AG04449 (cell line): ENCODE results near the gene SLCO1B3.

Experiments used
- CTCF ChIA-PET: fragments of 350-600 bp; formaldehyde crosslinking; extraction: SDS; loops from one replicate; lab custom pipeline; 2021; ENCODE audit warnings: antibody characterized with exemption; lab: Yijun Ruan, JAX
- POLR2A ChIA-PET: fragments of 400-600, 350-600 bp; formaldehyde crosslinking; extraction: SDS; loops from one replicate; lab custom pipeline; 2020; ENCODE audit warnings: antibody characterized with exemption, inconsistent platforms; lab: Yijun Ruan, JAX
- DNase-seq: peaks from one replicate; pipeline ENCODE4 v3.0.0-alpha.2; 2010; ENCODE audit warnings: low read depth, low spot score
- H3K4me3 ChIP-seq: 2 replicates; pipeline ENCODE4 v1.5.1; 2011; ENCODE audit warnings: low read depth, mild to moderate bottlenecking, control low read depth, low read length
- CTCF ChIP-seq: IDR thresholded peaks from one replicate; pipeline ENCODE4 v1.5.1; 2011; ENCODE audit warnings: mild to moderate bottlenecking, moderate library complexity, low read length, control low read depth, inconsistent platforms; ENCODE audit not compliant: insufficient read depth; ENCODE audit errors: missing control alignments

SLCO1B3 gene

GRCh38 chr12:20822415-20822814 is 11.9 kb downstream of the SLCO1B3 start:
- CTCF ChIA-PET = no interaction called here
- TF ChIP-seq CTCF = no peak
- no peak overlapping the region for H3K4me3 ChIP-seq
- DNase-seq = no peak
- POLR2A ChIA-PET = no interaction called here

DNA sequence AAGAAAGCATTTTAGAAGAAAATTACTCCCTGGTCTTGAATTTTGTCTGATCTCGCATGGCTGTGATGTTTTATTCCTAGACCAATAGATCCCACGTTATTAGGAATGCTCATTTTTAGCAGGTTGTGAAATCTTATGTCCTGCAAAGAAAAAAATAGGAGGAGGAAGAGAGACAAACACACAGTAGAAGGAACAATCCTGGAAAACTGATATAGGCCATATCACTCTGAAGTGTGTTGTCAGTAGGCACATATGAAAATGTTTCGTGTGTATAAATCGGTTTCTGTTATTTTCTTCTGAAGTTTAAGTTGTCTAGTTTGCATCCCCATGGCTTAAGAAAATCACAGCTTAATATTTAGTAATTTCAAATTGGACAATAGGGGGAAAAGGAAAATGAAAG is 12.4 kb downstream of the SLCO1B3 start:
- DNase-seq = no peak
- TF ChIP-seq CTCF = no peak
- ChIA-PET CTCF (no interaction called here), POLR2A (no interaction called here)
- no peak overlapping the region for H3K4me3 ChIP-seq

- no peak for DNase-seq
- ChIA-PET CTCF (no interaction called here), POLR2A (no interaction called here)
- no peak overlapping the region for H3K4me3 ChIP-seq
- TF ChIP-seq CTCF = no peak
These were observed 19.4 kb downstream of the SLCO1B3 start for GRCh38 chr12:20829919-20830318.

- POLR2A ChIA-PET = no interaction called here
- H3K4me3 ChIP-seq = no peak overlapping the region
- CTCF ChIA-PET = no interaction called here
- DNase-seq = no peak
- no peak for TF ChIP-seq CTCF
These were observed 20.0 kb downstream of the SLCO1B3 start for GRCh38 chr12:20830456-20830855.

GRCh38 chr12:20832911-20833310 is 22.4 kb downstream of the SLCO1B3 start:
- ChIA-PET CTCF (no interaction called here), POLR2A (no interaction called here)
- no peak for TF ChIP-seq CTCF
- H3K4me3 ChIP-seq = no peak overlapping the region
- no peak for DNase-seq

GRCh38 chr12:20852649-20853048 is 42.1 kb downstream of the SLCO1B3 start:
- POLR2A ChIA-PET = no interaction called here
- DNase-seq = no peak
- no peak overlapping the region for H3K4me3 ChIP-seq
- no peak for TF ChIP-seq CTCF
- CTCF ChIA-PET = no interaction called here
